Measurements from ENCODE around the gene GORASP1.

The GORASP1 gene

GRCh38 chr3:39127908-39128304 is 20.5 kb upstream of the GORASP1 start:
- H3K4me3 ChIP-seq (ENCODE audit: low read depth, low read length), result no peak overlapping the region
- TF ChIP-seq, protein P1, sequence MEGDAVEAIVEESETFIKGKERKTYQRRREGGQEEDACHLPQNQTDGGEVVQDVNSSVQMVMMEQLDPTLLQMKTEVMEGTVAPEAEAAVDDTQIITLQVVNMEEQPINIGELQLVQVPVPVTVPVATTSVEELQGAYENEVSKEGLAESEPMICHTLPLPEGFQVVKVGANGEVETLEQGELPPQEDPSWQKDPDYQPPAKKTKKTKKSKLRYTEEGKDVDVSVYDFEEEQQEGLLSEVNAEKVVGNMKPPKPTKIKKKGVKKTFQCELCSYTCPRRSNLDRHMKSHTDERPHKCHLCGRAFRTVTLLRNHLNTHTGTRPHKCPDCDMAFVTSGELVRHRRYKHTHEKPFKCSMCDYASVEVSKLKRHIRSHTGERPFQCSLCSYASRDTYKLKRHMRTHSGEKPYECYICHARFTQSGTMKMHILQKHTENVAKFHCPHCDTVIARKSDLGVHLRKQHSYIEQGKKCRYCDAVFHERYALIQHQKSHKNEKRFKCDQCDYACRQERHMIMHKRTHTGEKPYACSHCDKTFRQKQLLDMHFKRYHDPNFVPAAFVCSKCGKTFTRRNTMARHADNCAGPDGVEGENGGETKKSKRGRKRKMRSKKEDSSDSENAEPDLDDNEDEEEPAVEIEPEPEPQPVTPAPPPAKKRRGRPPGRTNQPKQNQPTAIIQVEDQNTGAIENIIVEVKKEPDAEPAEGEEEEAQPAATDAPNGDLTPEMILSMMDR (IDR thresholded peaks at IDR 0.05; ENCODE audit: low read depth, low read length), result no peak

- TF ChIP-seq, protein P1 (IDR thresholded peaks at IDR 0.05; ENCODE audit: low read depth, low read length), result no peak
Measured at GRCh38 chr3:39127269-39127907, 20.0 kb upstream of the GORASP1 start.

GRCh38 chr3:39126532-39127071 is 19.2 kb upstream of the GORASP1 start:
- no peak overlapping the region for H3K4me3 ChIP-seq (ENCODE audit: low read depth, low read length)
- TF ChIP-seq, protein P1 (IDR thresholded peaks at IDR 0.05; ENCODE audit: low read depth, low read length), result peak; percentile 52; the same call in 1 of the 2 replicates

More at GRCh38 chr3:39127269-39127907, 20.0 kb upstream of the GORASP1 start:
- H3K4me3 ChIP-seq (ENCODE audit: low read depth, low read length), result no peak overlapping the region

DNA sequence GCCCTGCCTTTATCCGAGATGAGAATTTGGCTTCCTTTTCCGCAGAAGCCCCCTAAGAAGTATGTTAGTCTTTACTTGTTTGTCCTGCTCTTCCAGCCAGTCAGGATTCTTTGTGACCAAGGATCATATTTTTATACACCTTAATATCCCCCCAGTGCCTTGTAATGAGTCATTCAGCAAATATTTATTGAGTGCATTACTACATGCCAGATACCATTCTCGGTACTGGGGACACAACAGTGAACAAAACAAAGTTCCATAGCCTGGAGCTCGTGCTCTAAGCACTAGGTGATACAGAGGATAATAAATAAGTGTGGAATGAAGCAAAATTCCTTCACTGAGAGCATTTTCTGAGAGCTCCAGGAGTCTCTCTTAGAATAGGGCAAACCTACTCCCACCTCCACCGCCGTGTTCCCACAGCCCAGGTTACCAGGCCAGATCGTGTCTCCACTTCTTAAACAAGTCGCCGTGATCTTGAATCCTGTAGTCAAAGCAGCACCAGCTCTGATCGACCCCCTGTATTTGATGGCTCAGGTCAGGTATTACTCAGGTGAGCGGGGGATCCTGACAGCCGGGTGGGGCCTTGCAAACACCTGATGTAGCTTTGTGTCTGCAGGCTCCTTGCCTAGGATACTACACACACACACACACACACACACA is 18.5 kb upstream of the GORASP1 start:
- TF ChIP-seq, protein P1 (IDR thresholded peaks at IDR 0.05; ENCODE audit: low read depth, low read length), result no peak
- no peak overlapping the region for H3K4me3 ChIP-seq (ENCODE audit: low read depth, low read length)

DNA sequence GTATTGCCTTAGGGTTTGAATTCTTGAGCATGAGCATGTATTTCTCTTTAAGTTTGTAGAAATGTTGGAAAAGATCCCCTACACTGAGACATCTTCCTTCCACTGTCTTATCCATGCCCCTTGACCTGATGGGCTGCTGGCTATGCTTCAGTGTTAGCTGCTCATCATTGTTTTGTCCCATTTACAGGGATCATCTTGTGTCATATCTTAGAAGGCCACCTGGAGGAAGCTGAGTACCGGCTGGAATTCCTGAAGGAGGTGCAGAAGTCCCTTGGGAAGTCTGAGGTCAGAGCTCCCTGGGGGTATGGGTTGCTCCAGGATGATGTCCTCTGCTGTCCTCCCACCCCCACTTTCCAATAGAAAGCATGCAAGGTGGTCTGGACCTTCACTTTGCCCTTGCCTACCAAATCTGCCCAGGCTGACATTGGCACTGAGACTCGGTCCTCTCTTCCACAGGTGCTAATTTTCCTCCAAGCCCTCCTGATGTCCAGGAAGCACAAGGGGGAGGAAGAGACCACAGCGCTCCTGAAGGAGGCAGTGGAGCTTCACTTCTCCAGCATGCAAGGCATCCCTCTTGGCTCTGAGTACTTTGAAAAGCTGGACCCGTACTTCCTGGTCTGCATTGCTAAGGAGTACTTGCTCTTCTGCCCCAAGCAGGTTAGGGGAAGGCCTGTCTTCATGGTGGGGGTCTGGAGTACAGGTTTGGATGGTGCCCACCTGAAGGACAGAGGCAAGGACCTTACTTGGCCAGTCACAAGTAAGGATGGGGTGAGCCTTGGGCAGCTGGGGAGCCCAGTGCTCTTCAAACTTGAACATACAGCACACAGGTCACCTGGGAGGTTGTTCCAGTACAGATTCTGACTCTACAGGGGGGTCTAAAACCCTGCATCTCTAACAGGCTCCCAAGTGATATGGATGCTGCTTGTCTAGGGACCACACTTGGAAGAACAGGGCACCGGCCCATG is 17.7 kb upstream of the GORASP1 start:
- H3K4me3 ChIP-seq (ENCODE audit: low read depth, low read length), result no peak overlapping the region
- TF ChIP-seq, protein P1 (IDR thresholded peaks at IDR 0.05; ENCODE audit: low read depth, low read length), result peak; percentile 46; the same call in 1 of the 2 replicates

- no peak overlapping the region for H3K4me3 ChIP-seq (ENCODE audit: low read depth, low read length)
- TF ChIP-seq, protein P1 (IDR thresholded peaks at IDR 0.05; ENCODE audit: low read depth, low read length), result no peak
Measured at GRCh38 chr3:39122813-39123212, 15.4 kb upstream of the GORASP1 start.

Data from WI38 (cell line).